ENCODE measurements around the gene BCL11B.

BCL11B gene

GRCh38 chr14:99254328-99255009, 17.5 kb downstream of the BCL11B start:
- DNase-seq (ENCODE audit: low spot score): no peak

- no peak for DNase-seq (ENCODE audit: low spot score)
Measured at GRCh38 chr14:99253890-99254289, 18.1 kb downstream of the BCL11B start.

GRCh38 chr14:99252940-99253868, 18.8 kb downstream of the BCL11B start:
- DNase-seq (ENCODE audit: low spot score): no peak

- no peak for DNase-seq (ENCODE audit: low spot score)
Measured at GRCh38 chr14:99252443-99252939, 19.5 kb downstream of the BCL11B start.

GRCh38 chr14:99251721-99252120, 20.3 kb downstream of the BCL11B start:
- DNase-seq (ENCODE audit: low spot score): no peak

GRCh38 chr14:99250636-99251208, 21.3 kb downstream of the BCL11B start:
- no peak for DNase-seq (ENCODE audit: low spot score)

- DNase-seq (ENCODE audit: low spot score): no peak
Measured at GRCh38 chr14:99249389-99249788, 22.6 kb downstream of the BCL11B start.

- no peak for DNase-seq (ENCODE audit: low spot score)
Measured at GRCh38 chr14:99248761-99249171, 23.2 kb downstream of the BCL11B start.

GRCh38 chr14:99247772-99248171, 24.2 kb downstream of the BCL11B start:
- no peak for DNase-seq (ENCODE audit: low spot score)

- no peak for DNase-seq (ENCODE audit: low spot score)
Measured at GRCh38 chr14:99247101-99247729, 24.8 kb downstream of the BCL11B start.

GRCh38 chr14:99246536-99247097, 25.4 kb downstream of the BCL11B start:
- DNase-seq (ENCODE audit: low spot score): peak; percentile 59

- peak; percentile 89 for DNase-seq (ENCODE audit: low spot score)
Measured at GRCh38 chr14:99245564-99246511, 26.2 kb downstream of the BCL11B start.

GRCh38 chr14:99244941-99245563, 26.9 kb downstream of the BCL11B start:
- no peak for DNase-seq (ENCODE audit: low spot score)

GRCh38 chr14:99244367-99244901, 27.6 kb downstream of the BCL11B start:
- DNase-seq (ENCODE audit: low spot score): no peak

GRCh38 chr14:99242816-99243721, 28.9 kb downstream of the BCL11B start:
- no peak for DNase-seq (ENCODE audit: low spot score)

GRCh38 chr14:99242238-99242637, 29.8 kb downstream of the BCL11B start:
- DNase-seq (ENCODE audit: low spot score): no peak

- DNase-seq (ENCODE audit: low spot score): no peak
Measured at GRCh38 chr14:99241325-99242010, 30.5 kb downstream of the BCL11B start.

- no peak for DNase-seq (ENCODE audit: low spot score)
Measured at GRCh38 chr14:99240627-99241324, 31.2 kb downstream of the BCL11B start.

All from iPS-NIHi11 (cell line).